ENCODE measurements around the gene ADAMTS2. TPM values are rescaled to one million over a fixed set of nuclear protein-coding genes. Genes with fewer than 3 reads are reported as not detected.

The ADAMTS2 gene
- total RNA-seq, 4 donors from 2014 or later, result 2.3 to 10.6 (median 3.0) TPM

- 85 to 89% methylated on average over 12 to 15 of the region's 17 CpGs for WGBS, 2 donors
- DNase-seq (ENCODE audit: low spot score in 2 of 2), result no peak
- H3K4me3 ChIP-seq (ENCODE audit: low read depth, poor library complexity, severe bottlenecking), result no peak overlapping the region
- no peak for TF ChIP-seq POLR2A (IDR thresholded peaks at IDR 0.05)
- no peak for TF ChIP-seq CTCF (IDR thresholded peaks at IDR 0.05)
- intact Hi-C loops (cut with DNase I; ENCODE audit: low total_unique reads), result no loop called here
Measured at GRCh38 chr5:179276838-179277395, 68.3 kb downstream of the ADAMTS2 start.

DNA sequence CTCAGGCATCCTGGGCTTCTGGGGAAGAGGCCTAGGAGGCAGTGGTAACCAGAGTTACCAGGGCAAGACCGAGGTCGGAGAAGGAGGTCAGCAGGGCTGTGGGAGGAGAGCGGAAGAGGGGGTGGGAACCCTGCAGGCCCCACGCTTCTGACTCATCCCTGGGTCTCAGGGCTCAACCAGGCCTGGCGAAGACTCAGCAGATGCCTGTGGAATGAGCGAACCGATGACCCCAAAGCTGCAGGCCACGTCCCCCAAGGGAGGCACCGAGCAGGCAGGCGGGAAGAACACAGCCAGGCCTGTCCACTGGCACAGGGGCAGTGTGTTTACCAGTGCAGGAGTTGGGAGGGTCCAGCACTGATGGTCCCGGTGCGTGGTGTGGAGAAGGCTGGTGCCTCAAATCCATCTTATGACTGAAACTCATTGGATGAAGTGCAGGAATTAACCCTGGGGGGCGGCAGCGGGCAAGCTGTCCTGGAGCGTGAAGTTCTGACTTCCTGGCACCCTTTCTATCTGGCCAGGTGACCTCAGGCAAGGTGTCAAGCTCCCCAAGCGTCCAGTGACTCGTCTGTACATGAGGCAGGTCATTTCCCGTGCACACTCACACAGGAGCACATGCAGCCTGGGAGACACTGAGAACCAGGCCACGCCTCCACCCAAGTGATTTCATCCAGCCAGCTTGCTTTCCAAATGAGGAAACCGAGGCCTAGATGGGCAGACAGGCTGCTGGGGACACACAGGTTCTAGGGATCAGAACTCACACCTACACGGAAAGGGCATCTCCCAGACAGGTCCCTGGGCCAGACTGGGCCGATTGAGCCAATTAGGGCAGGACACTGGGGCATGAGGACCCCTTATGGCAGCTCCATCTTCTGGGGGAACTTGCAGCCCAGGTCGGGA lies 69.1 kb downstream of the ADAMTS2 start:
- peak; percentile 71 to 96 for DNase-seq (ENCODE audit: low spot score in 2 of 2)
- intact Hi-C loops (cut with DNase I; ENCODE audit: low total_unique reads), result no loop called here
- no peak overlapping the region for H3K4me3 ChIP-seq (ENCODE audit: low read depth, poor library complexity, severe bottlenecking)
- 63 to 72% methylated on average over 22 to 23 of the region's 23 CpGs for WGBS, 2 donors
- no peak for TF ChIP-seq POLR2A (IDR thresholded peaks at IDR 0.05)
- no peak for TF ChIP-seq CTCF (IDR thresholded peaks at IDR 0.05)

DNA sequence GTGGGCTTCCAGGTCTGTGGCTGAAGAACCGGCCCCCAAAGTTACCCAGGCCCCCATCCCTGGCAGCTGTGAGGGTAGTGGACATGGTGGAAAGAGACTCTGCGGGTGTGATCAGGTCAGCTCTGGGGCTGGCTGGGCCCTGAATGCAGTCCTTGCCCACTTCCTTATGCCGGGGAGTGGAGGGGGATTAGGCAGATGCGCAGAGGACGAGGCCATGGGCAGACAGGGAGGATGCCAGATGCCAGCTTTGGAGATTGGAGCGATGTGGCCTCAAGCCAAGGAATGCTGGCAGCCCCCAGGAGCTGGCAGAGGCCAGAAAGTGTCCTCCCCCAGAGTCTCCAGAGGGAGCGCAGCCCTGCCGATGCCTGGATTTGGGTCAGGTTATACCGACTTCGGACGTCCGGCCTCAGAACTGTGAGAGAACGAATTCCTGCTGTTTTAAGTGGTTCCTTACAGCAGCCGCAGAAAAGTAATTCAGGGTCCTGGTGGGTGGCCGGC lies 69.8 kb downstream of the ADAMTS2 start:
- no peak overlapping the region for H3K4me3 ChIP-seq (ENCODE audit: low read depth, poor library complexity, severe bottlenecking)
- TF ChIP-seq CTCF (IDR thresholded peaks at IDR 0.05) (no peak), POLR2A (IDR thresholded peaks at IDR 0.05) (no peak)
- no peak for DNase-seq (ENCODE audit: low spot score in 2 of 2)
- intact Hi-C loops (cut with DNase I; ENCODE audit: low total_unique reads), result no loop called here
- WGBS, 2 donors, result 69 to 87% methylated on average over 15 of the region's 15 CpGs

- WGBS, 2 donors, result 82 to 86% methylated on average over 19 to 24 of the region's 26 CpGs
- DNase-seq (ENCODE audit: low spot score in 2 of 2), result no peak
- no peak for TF ChIP-seq CTCF (IDR thresholded peaks at IDR 0.05)
- TF ChIP-seq POLR2A (IDR thresholded peaks at IDR 0.05), result no peak
- no peak overlapping the region for H3K4me3 ChIP-seq (ENCODE audit: low read depth, poor library complexity, severe bottlenecking)
- intact Hi-C loops (cut with DNase I; ENCODE audit: low total_unique reads), result no loop called here
Measured at GRCh38 chr5:179274321-179275315, 70.6 kb downstream of the ADAMTS2 start.

- H3K4me3 ChIP-seq (ENCODE audit: low read depth, poor library complexity, severe bottlenecking), result no peak overlapping the region
- WGBS, 2 donors, result 75 to 77% methylated on average over 10 of the region's 10 CpGs
- TF ChIP-seq CTCF (IDR thresholded peaks at IDR 0.05) (no peak), POLR2A (IDR thresholded peaks at IDR 0.05) (no peak)
- intact Hi-C loops (cut with DNase I; ENCODE audit: low total_unique reads), result no loop called here
- DNase-seq (ENCODE audit: low spot score in 2 of 2), result no peak
Measured at GRCh38 chr5:179273441-179274145, 71.7 kb downstream of the ADAMTS2 start.

Measured in lower leg skin (tissue), 4 donors.